Measurements from ENCODE around the gene DNM2.
"Not testable (repeated sequence)": the region's sequence is repeated elsewhere in the genome, so short reads cannot be mapped to it uniquely, and the experiment has no call there.

The DNM2 gene

GRCh38 chr19:10717356-10718204, at the start of gene DNM2:
Gene DNM2, plus strand, starts transcription at chr19:10718079. Its CDS starts 164 bp downstream, at chr19:10718243.
- DNase-seq (ENCODE audit: insufficient read length, low spot score), result peak; percentile 99
- FAIRE-seq, result peak; percentile 86

- DNase-seq (ENCODE audit: insufficient read length, low spot score) (no peak), FAIRE-seq (no peak)
Measured at GRCh38 chr19:10669246-10669645, 48.6 kb upstream of the DNM2 start.

GRCh38 chr19:10670182-10670581, 47.7 kb upstream of the DNM2 start:
- FAIRE-seq, result no peak
- DNase-seq (ENCODE audit: insufficient read length, low spot score), result no peak

- FAIRE-seq, result no peak
- no peak for DNase-seq (ENCODE audit: insufficient read length, low spot score)
Measured at GRCh38 chr19:10670876-10671804, 46.7 kb upstream of the DNM2 start.

- not testable (repeated sequence) for DNase-seq (ENCODE audit: insufficient read length, low spot score); FAIRE-seq
Measured at GRCh38 chr19:10671922-10672321, 46.0 kb upstream of the DNM2 start.

- DNase-seq (ENCODE audit: insufficient read length, low spot score); FAIRE-seq: not testable (repeated sequence)
Measured at GRCh38 chr19:10675214-10675613, 42.7 kb upstream of the DNM2 start.

- FAIRE-seq (no peak), DNase-seq (ENCODE audit: insufficient read length, low spot score) (no peak)
Measured at GRCh38 chr19:10677751-10678150, 40.1 kb upstream of the DNM2 start.

- DNase-seq (ENCODE audit: insufficient read length, low spot score), result no peak
- no peak for FAIRE-seq
Measured at GRCh38 chr19:10678813-10679212, 39.1 kb upstream of the DNM2 start.

GRCh38 chr19:10679743-10680142, 38.1 kb upstream of the DNM2 start:
- no peak for FAIRE-seq

GRCh38 chr19:10680545-10681135, 37.2 kb upstream of the DNM2 start:
- FAIRE-seq, result no peak

More at GRCh38 chr19:10679743-10680142, 38.1 kb upstream of the DNM2 start:
- DNase-seq (ENCODE audit: insufficient read length, low spot score), result no peak

GRCh38 chr19:10681658-10682057, 36.2 kb upstream of the DNM2 start:
- DNase-seq (ENCODE audit: insufficient read length, low spot score) (no peak), FAIRE-seq (no peak)

More at GRCh38 chr19:10680545-10681135, 37.2 kb upstream of the DNM2 start:
- DNase-seq (ENCODE audit: insufficient read length, low spot score), result no peak

GRCh38 chr19:10682397-10683063, 35.3 kb upstream of the DNM2 start:
- DNase-seq (ENCODE audit: insufficient read length, low spot score), result no peak
- FAIRE-seq, result peak; percentile 9

- no peak for DNase-seq (ENCODE audit: insufficient read length, low spot score)
- FAIRE-seq, result no peak
Measured at GRCh38 chr19:10683064-10683426, 34.8 kb upstream of the DNM2 start.

- FAIRE-seq (no peak), DNase-seq (ENCODE audit: insufficient read length, low spot score) (no peak)
Measured at GRCh38 chr19:10683582-10683981, 34.3 kb upstream of the DNM2 start.

- FAIRE-seq (no peak), DNase-seq (ENCODE audit: insufficient read length, low spot score) (no peak)
Measured at GRCh38 chr19:10685210-10685609, 32.7 kb upstream of the DNM2 start.

- no peak for FAIRE-seq
- DNase-seq (ENCODE audit: insufficient read length, low spot score), result no peak
Measured at GRCh38 chr19:10686193-10686592, 31.7 kb upstream of the DNM2 start.

- FAIRE-seq (no peak), DNase-seq (ENCODE audit: insufficient read length, low spot score) (no peak)
Measured at GRCh38 chr19:10686661-10687517, 31.0 kb upstream of the DNM2 start.

GRCh38 chr19:10687518-10688288, 30.2 kb upstream of the DNM2 start:
- no peak for FAIRE-seq

More at GRCh38 chr19:10687518-10688288, 30.2 kb upstream of the DNM2 start:
- no peak for DNase-seq (ENCODE audit: insufficient read length, low spot score)

All from HTR-8/SVneo (cell line).